Choroid plexus epithelial cell (primary cell): ENCODE data around the gene FAM240A.

Experiments
- DNase-seq: peaks from one replicate; pipeline ENCODE4 v3.0.0-alpha.2; 2010; ENCODE audit warnings: low read depth
- H3K4me3 ChIP-seq: 2 replicates; pipeline ENCODE4 v1.5.1; 2011; ENCODE audit warnings: low read depth, mild to moderate bottlenecking, control low read depth, low read length, moderate library complexity
- TF ChIP-seq, protein P1 (sequence below): conservative IDR thresholded peaks from 2 replicates; pipeline ENCODE4 v1.5.1; 2011; ENCODE audit warnings: low read depth, mild to moderate bottlenecking, control low read depth, inconsistent platforms, low read length, moderate library complexity

FAM240A gene

DNA sequence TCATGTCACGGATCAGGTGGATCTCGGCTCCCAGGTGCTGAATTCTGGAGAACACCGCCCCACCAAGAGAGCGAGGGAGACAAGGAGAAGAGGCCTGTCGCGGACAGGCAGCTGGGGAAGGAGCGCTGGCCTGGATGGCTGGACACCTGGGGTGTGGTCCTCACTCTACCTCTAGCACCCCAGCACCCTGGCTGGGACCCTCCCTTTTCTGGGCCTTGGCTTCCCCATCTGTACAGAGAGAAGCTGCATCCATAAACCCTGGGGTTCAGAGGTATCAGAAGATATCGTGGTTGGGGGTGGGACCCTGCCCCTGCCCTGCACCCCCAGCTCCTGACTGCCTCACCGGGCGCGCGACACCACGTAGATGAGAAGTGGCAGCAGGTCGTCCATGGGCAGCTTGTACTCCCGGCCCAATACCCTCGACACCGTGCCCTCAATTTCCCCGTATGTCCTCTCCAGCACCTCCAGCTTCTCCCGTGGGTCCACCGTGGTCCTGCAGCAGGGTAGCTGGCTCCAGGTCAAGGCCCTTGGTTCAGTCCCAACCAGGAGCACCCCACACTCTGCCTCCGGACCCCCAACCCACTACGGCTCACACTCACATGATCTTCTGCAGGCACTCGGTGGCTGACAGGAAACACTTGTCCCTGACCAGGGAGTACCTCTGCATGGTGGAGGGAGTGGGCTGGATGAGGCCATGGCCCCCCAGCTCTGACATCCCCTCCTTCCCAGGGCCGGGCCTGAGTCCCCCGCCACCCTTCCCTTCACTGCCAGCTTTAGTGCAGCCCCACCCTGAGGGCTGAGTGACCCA is 59.4 kb downstream of the FAM240A start:
- no peak for DNase-seq
- TF ChIP-seq, protein P1, sequence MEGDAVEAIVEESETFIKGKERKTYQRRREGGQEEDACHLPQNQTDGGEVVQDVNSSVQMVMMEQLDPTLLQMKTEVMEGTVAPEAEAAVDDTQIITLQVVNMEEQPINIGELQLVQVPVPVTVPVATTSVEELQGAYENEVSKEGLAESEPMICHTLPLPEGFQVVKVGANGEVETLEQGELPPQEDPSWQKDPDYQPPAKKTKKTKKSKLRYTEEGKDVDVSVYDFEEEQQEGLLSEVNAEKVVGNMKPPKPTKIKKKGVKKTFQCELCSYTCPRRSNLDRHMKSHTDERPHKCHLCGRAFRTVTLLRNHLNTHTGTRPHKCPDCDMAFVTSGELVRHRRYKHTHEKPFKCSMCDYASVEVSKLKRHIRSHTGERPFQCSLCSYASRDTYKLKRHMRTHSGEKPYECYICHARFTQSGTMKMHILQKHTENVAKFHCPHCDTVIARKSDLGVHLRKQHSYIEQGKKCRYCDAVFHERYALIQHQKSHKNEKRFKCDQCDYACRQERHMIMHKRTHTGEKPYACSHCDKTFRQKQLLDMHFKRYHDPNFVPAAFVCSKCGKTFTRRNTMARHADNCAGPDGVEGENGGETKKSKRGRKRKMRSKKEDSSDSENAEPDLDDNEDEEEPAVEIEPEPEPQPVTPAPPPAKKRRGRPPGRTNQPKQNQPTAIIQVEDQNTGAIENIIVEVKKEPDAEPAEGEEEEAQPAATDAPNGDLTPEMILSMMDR, result no peak
- no peak overlapping the region for H3K4me3 ChIP-seq

DNA sequence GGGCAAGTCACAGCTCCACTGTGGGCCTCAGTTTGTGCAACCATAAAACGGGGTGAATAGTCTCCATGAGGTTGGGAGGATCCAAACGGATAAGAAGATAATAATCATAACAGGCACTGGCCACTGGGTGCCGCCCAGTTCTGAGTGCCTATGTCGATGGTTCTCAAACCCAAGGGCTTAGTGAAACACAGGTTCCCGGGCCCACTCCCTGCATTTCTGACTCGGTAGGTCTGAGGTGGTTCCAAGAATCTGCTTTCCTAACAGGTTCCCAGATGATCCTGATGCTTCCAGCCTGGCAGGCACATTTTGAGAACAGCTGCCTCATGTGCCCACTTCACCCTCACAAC is 60.0 kb downstream of the FAM240A start:
- TF ChIP-seq, protein P1, result no peak
- no peak overlapping the region for H3K4me3 ChIP-seq
- DNase-seq, result no peak

DNA sequence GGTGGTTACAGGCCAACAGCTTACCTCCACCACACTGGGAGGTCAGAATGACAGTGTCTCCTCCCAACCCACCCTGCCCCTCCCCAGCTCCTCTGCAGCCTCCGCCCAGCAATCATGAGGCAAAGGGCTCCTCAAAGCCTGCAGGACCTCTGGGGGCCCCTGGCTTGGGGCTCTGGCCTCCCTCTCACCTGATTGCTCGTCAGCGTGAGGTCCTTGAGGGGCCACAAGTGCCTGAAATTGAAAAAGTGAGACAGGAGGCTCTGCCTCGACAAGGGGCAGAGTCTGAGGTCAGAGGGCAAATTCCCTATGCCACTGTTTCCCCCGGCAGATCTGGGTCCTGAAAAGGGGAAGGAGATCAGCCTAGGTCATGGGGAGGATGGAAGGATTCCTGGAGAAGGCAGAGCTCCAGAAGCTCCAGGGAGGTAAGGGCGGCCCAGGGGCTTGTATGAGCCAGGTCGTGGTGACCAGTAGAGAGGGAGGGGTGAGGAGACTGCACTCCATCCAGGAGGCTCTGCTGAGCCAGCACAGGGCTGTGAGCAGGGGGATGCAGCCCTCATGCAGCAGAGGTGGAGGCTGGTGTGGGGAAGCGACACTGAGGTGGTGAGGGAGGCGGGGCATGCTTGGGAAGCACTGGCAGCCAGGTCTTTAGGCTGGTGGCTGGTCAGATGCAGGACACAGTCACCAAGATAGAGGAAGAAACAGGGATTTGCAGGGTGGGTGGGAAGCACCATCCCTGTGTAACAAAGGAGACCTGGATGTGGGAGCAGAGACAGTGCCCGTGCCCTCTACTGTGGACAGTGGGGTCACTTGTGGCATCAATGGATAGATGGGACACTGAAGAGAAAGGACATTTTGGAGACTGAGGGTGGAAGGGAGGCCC is 61.1 kb downstream of the FAM240A start:
- DNase-seq, result no peak
- TF ChIP-seq, protein P1, result no peak
- H3K4me3 ChIP-seq, result no peak overlapping the region

DNA sequence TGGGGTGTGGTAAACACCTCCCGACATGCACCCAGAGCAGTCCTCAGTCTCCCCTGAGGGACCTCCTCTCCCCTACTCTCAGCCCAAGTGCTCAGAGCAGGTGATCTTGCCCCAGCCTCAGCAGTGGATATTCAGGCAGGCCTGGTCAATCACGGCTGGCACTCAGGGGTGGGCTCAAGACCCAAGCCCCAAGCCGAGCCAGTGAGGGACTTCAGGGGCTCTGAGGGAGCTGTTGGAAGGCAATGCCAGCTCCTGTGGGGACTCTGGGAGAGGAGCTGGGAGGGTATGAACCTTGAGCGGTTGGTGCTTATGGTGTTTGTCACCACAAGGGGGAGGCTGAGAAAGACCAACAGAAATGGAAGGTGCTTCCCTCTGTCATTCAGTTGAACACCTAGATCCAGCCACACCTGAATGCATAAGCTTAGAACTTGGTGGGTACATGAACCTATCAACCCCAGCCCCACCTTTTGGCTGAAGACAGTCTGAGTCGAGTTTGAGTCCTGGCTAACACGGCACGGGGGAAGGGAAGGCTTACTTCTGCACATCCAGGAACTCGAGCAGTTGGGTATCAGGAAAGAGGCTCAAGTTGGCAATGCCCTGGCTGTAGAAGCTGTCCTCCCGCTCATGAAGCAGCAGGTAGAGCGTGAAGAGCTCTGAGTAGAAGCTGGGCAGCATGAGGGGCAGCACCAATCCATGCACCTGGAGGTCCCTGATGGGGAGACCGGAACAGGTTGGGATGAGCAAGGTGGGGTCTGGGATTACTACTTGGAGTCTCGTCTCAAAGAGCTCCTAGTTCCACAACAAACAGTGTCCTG is 61.9 kb downstream of the FAM240A start:
- H3K4me3 ChIP-seq, result no peak overlapping the region
- no peak for DNase-seq
- TF ChIP-seq, protein P1, result peak; percentile 41

DNA sequence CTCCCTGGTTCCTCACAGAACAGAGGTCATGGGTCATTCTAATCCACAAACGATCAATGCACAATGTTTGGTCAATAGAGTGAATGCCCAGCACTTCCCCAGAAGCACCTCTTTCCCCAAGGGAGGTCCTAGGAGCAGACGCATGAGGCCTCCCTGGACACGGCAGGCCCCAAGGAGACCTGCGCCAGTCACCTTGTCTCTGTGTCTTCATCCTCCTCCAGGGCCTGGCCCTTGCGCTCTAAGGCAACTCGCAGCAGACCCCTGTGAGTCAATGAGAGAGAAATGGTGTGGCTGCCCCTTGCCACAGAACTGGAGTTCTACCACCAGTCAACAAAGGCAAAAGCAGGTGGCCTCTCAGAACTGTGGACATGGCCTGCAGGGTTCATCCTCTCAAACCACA is 63.1 kb downstream of the FAM240A start:
- no peak for DNase-seq
- TF ChIP-seq, protein P1, result no peak
- no peak overlapping the region for H3K4me3 ChIP-seq
